GM12892 (cell line): Measurements from ENCODE around the gene ATG2B.

Experiments used
- DNase-seq: peaks from one replicate; pipeline ENCODE4 v3.0.0; 2011; ENCODE audit not compliant: insufficient read length
- FAIRE-seq: peaks from 2 replicates; lab custom pipeline; 2011; peaks lifted over from hg19 to GRCh38; lab: Jason Lieb, UNC
- POLR2A ChIP-seq: IDR thresholded peaks from 2 replicates; pipeline ENCODE4 v1.6.1; 2011; ENCODE audit warnings: low read depth, low read length, control low read depth
- POLR2AphosphoS5 ChIP-seq: IDR thresholded peaks from 2 replicates; pipeline ENCODE4 v1.6.1; 2011; ENCODE audit warnings: low read depth, low read length, control low read depth
- TAF1 ChIP-seq: IDR thresholded peaks from 2 replicates; pipeline ENCODE4 v1.6.1; 2011; ENCODE audit warnings: low read depth, mild to moderate bottlenecking, control low read depth, low read length, borderline replicate concordance

The ATG2B gene

DNA sequence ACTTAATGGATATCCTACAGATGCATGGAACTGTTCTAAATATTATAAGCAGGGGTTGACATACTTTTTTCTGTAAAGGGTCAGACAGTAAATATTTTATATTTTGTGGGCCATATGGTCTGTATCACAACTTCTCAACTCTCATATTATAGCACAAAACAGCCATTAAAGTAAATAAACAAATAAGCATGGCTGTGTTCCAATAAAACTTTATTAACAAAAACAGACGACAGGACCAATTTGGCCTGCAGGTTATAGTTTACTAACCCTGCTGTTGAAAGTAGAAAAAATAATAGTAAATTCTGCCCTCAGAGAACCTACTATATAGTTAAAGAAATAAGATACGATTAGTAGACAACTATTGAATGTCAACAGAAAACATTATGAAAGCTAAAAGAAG lies 17.5 kb downstream of the ATG2B start:
- no peak for TF ChIP-seq POLR2A
- TF ChIP-seq TAF1 = no peak
- no peak for TF ChIP-seq POLR2AphosphoS5
- FAIRE-seq = no peak

DNA sequence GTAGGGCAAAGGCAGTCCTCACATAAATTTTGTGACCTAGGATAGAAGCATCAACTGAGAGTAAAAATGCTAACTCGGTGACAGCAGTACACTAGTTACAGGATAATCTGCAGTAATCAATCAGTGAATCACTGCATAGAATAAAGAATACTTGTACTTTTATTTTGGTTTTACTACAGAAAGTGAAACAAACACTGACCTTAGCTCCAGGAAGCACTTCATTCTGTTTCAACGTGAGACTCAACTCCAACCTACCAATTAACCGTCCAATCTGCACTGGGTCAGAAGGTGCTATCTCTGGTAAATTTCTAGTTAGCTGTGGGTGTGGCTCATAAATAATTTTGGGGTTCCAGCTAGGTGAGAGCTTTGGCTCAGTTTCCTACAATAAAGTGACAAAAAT lies 21.8 kb downstream of the ATG2B start:
- peak; percentile 51 for FAIRE-seq
- TF ChIP-seq POLR2AphosphoS5 (no peak), POLR2A (no peak), TAF1 (no peak)
- no peak for DNase-seq

More for the DNA sequence above, 17.5 kb downstream of the ATG2B start:
- DNase-seq = no peak

DNA sequence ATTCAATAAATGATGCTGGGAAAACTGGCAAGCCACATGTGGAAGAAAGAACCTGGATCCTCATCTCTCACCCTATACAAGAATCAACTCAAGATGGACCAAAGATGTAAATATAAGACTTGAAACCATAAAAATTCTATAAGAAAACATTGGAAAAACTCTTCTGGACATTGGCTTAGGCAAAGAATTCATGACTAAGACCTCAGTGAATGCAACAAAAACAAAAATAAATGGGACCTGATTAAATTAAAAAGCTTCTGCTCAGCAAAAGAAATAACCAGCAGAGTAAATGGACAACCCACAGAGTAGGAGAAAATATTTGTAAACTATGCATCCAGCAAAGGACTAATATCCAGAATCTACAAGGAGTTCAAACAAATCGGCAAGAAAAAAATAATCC lies 24.6 kb downstream of the ATG2B start:
- DNase-seq (no peak), FAIRE-seq (no peak)
- TF ChIP-seq POLR2A (no peak), TAF1 (no peak)

DNA sequence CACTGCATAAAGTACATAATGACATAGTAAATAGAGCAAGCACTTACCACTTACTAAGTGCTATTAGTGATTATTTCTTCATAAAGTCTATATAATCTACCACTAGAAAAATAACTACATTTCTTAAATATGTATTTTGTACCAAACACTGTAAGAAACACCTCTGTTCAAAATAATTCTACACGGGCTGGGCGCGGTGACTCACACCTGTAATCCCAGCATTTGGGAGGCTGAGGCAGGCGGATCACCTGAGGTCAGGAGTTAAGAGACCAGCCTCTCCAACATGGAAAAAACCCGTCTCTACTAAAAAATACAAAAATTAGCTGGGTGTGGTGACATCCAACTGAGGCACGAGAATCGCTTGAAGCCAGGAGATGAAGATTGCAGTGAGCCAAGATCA lies 38.9 kb downstream of the ATG2B start:
- no peak for FAIRE-seq
- DNase-seq = no peak
- TF ChIP-seq POLR2A (no peak), TAF1 (no peak), POLR2AphosphoS5 (no peak)

DNA sequence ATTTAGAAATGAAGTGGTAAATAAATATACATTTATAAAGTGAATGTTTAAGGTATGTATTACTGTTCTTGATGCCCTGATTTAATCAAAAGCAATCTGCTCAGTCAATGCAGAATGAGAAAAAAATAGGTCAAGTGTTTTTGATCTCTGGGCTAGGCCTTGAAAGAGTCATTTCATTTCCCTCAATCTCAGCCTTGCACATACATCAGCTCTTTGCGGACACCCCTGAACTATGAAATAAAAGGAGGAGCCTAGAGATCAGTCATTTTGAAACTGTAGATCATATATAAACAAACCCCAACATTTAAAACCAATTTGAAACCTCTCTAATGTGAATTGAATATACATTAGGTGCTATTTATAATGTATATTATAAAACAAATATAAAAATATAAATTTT lies 42.5 kb downstream of the ATG2B start:
- FAIRE-seq = no peak
- DNase-seq = no peak
- TF ChIP-seq TAF1 (no peak), POLR2AphosphoS5 (no peak), POLR2A (no peak)

DNA sequence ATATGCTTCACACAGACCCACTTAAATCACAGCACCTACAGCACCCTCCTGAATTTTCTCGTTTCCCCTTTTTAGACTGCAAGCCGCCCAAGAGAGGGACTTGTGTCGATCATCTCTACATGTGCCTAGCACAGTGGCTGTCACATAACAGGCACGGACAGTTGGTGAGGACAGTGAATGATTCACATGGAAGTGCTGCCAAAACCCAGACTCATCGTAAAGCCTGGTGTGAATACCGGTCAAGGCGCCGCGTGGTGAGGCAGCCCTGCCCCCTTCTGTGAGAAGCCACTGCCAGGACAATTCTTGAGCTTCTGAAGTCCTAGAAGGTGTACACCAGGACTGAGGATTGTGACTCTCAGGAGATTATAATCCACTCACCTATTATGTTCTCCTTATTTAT lies 44.3 kb downstream of the ATG2B start:
- no peak for TF ChIP-seq POLR2AphosphoS5
- no peak for TF ChIP-seq POLR2A
- TF ChIP-seq TAF1 = no peak
- no peak for FAIRE-seq

DNA sequence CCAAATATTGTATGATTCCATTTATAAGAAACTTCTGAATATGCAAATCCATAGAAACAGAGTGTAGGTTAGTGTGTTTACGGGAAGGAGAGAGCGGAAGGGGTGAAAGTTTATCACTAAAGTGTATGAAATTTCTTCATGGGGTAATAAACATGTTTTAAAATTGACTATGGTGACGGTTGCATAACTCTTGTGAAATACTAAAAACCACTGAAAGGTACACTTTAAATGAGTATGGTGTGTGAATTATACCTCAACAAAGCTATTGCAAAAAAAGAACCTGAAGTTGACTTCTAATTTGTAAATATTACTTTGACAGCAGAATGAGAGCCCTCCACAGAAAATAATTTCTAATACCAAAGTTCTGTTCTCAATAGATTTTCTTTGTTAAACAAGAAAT lies 47.1 kb downstream of the ATG2B start:
- no peak for TF ChIP-seq POLR2A
- TF ChIP-seq TAF1 = no peak
- no peak for TF ChIP-seq POLR2AphosphoS5
- no peak for DNase-seq
- no peak for FAIRE-seq

More for the DNA sequence above, 44.3 kb downstream of the ATG2B start:
- no peak for DNase-seq

DNA sequence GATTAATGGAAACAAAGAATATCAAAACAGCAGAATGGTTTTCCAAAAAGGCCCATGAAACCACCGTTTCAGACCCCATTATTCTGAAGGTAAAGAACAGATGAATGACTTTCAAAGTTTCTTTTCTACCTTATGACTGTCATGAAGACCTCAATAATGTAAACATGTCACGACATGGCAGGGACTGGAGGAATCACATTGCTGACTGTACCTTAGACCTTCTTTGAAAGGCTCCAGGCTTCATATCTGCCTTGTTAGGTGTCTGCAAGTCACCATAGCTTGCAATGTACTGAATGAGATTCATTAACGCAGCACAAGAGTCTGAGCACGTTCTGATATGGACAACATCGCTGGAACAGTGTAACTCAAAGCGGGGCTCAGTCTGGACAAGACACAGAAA lies 52.2 kb downstream of the ATG2B start:
- TF ChIP-seq POLR2AphosphoS5 = no peak
- no peak for TF ChIP-seq TAF1
- no peak for TF ChIP-seq POLR2A
- DNase-seq (no peak), FAIRE-seq (no peak)

DNA sequence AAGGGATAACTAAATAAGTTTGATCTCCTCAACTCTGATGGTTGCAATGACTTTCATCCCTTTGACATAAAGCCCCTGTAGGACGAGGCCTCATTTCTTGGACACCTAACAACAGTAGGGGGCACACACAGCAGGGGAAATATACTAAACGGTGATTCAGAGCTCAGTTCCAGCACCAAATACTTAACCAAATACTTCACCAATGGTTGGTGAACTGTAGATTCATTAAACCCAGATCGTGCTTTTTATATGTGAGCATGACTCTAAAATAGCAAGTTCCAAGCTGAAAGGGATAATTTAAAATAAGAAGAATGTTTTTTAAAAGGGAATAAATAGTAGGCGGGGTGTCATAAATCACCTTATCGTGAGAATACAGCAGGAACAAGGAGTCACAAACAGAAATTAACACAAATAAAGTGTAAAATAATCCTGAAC lies 53.2 kb downstream of the ATG2B start:
- TF ChIP-seq POLR2AphosphoS5 = no peak
- no peak for TF ChIP-seq POLR2A
- no peak for TF ChIP-seq TAF1
- FAIRE-seq = peak; percentile 17

DNA sequence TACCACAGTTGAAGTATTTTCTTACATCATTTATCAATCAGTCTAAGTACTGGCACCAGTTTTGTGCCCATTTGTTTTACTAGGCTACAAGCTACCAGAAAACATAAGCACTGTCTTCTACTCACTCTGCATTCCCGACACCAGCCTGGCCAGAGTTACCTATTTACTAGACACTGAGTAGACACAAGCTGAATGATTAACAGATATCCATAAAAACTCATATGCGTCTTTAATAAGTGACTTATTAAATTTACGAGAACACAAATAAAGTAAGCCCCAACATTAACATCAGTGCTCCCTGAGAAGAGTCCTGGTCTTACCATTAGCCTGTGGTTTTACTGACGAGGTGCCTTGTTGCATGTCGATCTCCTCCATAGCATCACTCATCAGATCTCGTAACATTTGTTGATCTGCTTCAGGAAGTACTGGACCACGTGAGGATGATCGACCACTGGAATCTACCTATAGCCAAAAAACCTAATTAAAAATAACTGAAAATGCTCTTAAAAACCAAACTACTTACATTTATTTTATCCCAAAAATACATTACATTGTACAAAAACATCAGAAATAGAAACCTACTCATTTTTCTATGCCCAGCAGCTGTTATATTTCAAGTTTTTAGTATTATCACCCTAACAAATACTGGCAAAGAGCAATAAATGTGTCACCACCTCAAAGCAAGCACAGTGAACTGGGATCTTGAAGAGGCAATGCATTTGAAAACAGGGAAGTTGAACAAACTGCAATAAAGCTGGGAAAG lies 53.8 kb downstream of the ATG2B start:
- FAIRE-seq = no peak
- DNase-seq = no peak
- TF ChIP-seq POLR2A (no peak), POLR2AphosphoS5 (no peak), TAF1 (no peak)

More for the DNA sequence above, 53.2 kb downstream of the ATG2B start:
- DNase-seq = no peak

DNA sequence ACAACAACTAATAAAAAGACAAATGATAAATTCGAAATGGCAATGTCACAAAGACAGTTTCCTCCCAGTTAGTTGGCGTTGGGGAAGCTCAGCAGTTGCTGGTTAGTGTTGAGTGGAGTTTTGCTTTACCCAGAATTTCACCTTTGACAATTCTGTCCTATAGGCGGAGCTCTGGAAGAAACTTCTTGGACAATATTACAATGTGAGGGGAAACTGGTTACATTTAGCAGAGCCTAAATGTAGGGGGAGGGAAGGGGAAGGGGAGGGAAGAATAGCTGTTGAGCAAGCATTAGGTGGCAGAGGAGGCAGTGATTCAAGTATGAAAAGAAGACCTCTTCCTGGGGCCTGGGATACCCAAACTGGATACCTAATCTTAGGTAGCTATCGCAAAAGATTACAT lies 55.7 kb downstream of the ATG2B start:
- DNase-seq = no peak
- TF ChIP-seq TAF1 = no peak
- TF ChIP-seq POLR2AphosphoS5 = no peak
- TF ChIP-seq POLR2A = no peak
- no peak for FAIRE-seq

DNA sequence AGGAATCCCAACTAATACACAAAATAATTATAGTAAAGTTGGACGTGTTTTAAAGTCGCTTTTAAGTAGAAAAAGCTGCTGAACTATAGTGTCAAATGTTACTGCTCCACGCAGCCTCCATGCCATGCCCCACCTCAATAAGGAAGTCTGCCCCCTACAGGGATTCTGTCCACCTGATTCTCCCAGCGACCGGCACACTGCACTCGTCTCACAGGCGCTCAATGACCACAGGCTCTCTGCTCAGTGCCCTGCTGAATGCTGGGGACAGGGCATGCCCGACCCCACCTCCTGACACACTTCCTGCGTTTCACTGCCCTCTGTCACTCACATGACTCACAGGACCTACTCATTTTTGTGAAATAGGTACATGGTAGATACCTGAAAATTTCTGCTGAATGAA lies 58.2 kb downstream of the ATG2B start:
- DNase-seq = no peak
- no peak for FAIRE-seq
- TF ChIP-seq TAF1 (no peak), POLR2AphosphoS5 (no peak), POLR2A (no peak)

DNA sequence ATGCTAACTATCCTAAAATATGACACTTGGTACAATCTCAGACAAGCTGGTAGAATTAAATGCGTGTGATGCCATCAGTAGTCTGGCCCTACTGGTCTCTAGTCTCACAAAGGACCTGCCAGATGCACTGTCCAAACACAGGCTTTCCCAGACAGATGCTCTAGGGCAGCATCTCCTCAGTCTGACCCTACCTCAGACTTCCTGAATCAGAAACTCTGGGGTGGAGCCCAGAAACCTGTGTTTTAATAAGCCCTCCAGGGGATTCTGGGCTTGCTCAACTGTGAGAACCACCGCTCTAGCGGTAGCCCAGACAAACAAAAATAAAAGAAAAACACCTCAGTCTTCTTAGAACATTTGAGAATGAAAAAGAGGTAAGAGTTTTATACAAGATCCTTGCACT lies 59.2 kb downstream of the ATG2B start:
- no peak for FAIRE-seq
- TF ChIP-seq POLR2A = no peak
- no peak for TF ChIP-seq POLR2AphosphoS5
- TF ChIP-seq TAF1 = no peak
- no peak for DNase-seq
